ENCODE measurements around the gene SLC45A1. TPM values are rescaled to one million over a fixed set of nuclear protein-coding genes. Genes with fewer than 3 reads are reported as not detected.

SLC45A1 gene
- total RNA-seq, 1 experiment from 2014 or later = 13.8 TPM

DNA sequence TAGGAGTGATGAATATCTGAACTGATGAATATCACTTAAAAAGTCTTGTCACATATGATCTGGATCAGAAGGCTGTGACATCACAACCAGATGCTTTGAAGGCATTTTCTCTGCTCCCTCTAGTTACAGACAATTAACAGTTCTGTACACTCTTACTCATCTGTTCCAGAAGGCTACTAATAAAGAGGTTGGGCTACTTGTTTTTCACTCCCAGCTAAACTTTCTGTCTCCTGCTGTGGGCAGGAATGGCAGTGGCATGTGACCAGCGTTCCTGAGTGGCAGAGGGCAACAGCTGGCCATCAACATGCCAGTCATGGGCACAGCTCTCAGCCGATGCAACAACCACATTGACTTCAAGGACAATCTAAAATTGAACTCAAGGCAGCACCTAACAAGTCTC lies 66.7 kb downstream of the SLC45A1 start (continued):
- TF ChIP-seq, protein P1, sequence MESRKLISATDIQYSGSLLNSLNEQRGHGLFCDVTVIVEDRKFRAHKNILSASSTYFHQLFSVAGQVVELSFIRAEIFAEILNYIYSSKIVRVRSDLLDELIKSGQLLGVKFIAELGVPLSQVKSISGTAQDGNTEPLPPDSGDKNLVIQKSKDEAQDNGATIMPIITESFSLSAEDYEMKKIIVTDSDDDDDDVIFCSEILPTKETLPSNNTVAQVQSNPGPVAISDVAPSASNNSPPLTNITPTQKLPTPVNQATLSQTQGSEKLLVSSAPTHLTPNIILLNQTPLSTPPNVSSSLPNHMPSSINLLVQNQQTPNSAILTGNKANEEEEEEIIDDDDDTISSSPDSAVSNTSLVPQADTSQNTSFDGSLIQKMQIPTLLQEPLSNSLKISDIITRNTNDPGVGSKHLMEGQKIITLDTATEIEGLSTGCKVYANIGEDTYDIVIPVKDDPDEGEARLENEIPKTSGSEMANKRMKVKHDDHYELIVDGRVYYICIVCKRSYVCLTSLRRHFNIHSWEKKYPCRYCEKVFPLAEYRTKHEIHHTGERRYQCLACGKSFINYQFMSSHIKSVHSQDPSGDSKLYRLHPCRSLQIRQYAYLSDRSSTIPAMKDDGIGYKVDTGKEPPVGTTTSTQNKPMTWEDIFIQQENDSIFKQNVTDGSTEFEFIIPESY (IDR thresholded peaks at IDR 0.05; ENCODE audit: extremely low read depth, insufficient replicate concordance, low read length) = no peak
- no peak for TF ChIP-seq RAD21 (IDR thresholded peaks at IDR 0.05; ENCODE audit: low read depth)
- no peak for TF ChIP-seq EZH2 (IDR thresholded peaks at IDR 0.05)
- TF ChIP-seq SP1 (IDR thresholded peaks at IDR 0.05; ENCODE audit: low read depth) = no peak

DNA sequence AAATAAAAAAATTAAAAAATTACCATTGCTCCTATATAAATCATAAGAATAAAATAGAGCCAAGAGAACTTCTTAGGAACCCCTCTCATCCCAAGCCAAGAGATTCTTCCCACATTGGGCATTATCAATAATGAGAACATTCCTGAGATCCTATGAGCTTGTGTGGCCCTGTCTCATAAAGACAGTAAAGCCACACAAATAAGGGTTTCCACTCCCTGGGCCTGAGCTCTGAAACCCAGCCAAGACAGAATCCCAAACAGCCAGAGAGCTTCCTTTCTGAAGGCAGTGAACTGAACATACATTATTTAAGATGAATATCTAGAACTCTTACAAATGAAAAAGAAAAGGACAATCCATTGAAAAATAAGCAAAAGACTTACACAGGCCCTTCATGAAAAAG lies 68.3 kb downstream of the SLC45A1 start:
- ATAC-seq (no peak), DNase-seq (ENCODE audit: low read depth, low spot score) (no peak)
- RAD21 ChIA-PET (ENCODE audit: low non-redundant PET in 1 of 2, low total read pairs in 2 of 2, uncharacterized antibody in 2 of 2, unreplicated experiment in 2 of 2) = no interaction called here
- Histone ChIP-seq H3K9ac (ENCODE audit: low read length) (no peak overlapping the region), H3K27ac (ENCODE audit: low read depth, low read length) (no peak overlapping the region), H3K9me3 (ENCODE audit: control insufficient read depth in 1 of 2, insufficient read depth in 1 of 2, low read depth in 1 of 2, low read length in 2 of 2) (no peaks in the 10 kb centered on the region), H4K20me1 (ENCODE audit: insufficient read depth) (no peaks in the 10 kb centered on the region), H3K4me1 (ENCODE audit: control insufficient read depth in 1 of 2, insufficient read depth in 2 of 2, low read length in 2 of 2) (no peaks in the 10 kb centered on the region), H3K27me3 (ENCODE audit: insufficient read depth, low read length) (no peaks in the 10 kb centered on the region), H3K79me2 (ENCODE audit: insufficient read depth, low read length) (no peaks in the 10 kb centered on the region; the same call in 1 of the 2 replicates), H3K4me2 (ENCODE audit: low read length) (no peak overlapping the region), H3K4me3 (replicated peaks in 1 of 2; ENCODE audit: low read depth in 1 of 2, low read length in 2 of 2) (no peak overlapping the region), H2AFZ (ENCODE audit: low read depth, low read length, poor library complexity, severe bottlenecking) (no peak overlapping the region), H3K36me3 (ENCODE audit: control insufficient read depth in 1 of 2, insufficient read depth in 2 of 2, low read length in 2 of 2) (no peaks in the 10 kb centered on the region), H3K9me2 (ENCODE audit: insufficient read depth) (no peaks in the 10 kb centered on the region)
- CTCF ChIA-PET = no interaction called here
- no peak for TF ChIP-seq SRF (IDR thresholded peaks at IDR 0.05; ENCODE audit: low read depth)
- TF ChIP-seq SP1 (IDR thresholded peaks at IDR 0.05; ENCODE audit: low read depth) = no peak
- no peak for TF ChIP-seq ZNF274 (IDR thresholded peaks at IDR 0.05; ENCODE audit: low read depth, low read length)
- no peak for TF ChIP-seq ATF3 (IDR thresholded peaks at IDR 0.05)
- TF ChIP-seq CBX3 (IDR thresholded peaks at IDR 0.05; ENCODE audit: low read depth) = no peak
- intact Hi-C loops (cut with micrococcal nuclease) = no loop called here
- POLR2A ChIA-PET = no interaction called here
- no TSS peak for BruUV-seq (replicated peaks)

Data from HCT116 (cell line).